Bronchial epithelial cell (primary cell): Measurements from ENCODE around the gene SMIM22. TPM values are rescaled to one million over a fixed set of nuclear protein-coding genes. Genes with fewer than 3 reads are reported as not detected.

Source experiments
- DNase-seq: peaks from one replicate; pipeline ENCODE4 v3.0.0-alpha.2; 2010; ENCODE audit warnings: low read depth
- FAIRE-seq: peaks from 2 replicates; lab custom pipeline; 2011; peaks lifted over from hg19 to GRCh38; lab: Jason Lieb, UNC
- H3K27me3 ChIP-seq: 2 replicates; pipeline ENCODE4 v1.5.1; 2011; ENCODE audit warnings: low read length; ENCODE audit not compliant: control insufficient read depth, insufficient read depth
- H3K36me3 ChIP-seq: 2 replicates; pipeline ENCODE4 v1.5.1; 2011; ENCODE audit warnings: low read length; ENCODE audit not compliant: control insufficient read depth, insufficient read depth
- H3K4me3 ChIP-seq: 2 replicates; pipeline ENCODE4 v1.5.1; 2011; ENCODE audit warnings: mild to moderate bottlenecking, low read depth, low read length, control low read depth
- total RNA-seq: library from RNA; depleted of rRNA; stranded (reverse); fragments of >200 nt; gene quantifications from 2 replicates; pipeline ENCODE4 v1.2.1, GENCODE V29; 2014
- TF ChIP-seq, protein P1 (sequence below): IDR thresholded peaks from 2 replicates; pipeline ENCODE4 v1.5.1; 2011; ENCODE audit warnings: mild to moderate bottlenecking, moderate library complexity, low read length, control low read depth, inconsistent platforms; ENCODE audit not compliant: insufficient read depth, severe bottlenecking

SMIM22 gene
- total RNA-seq, 1 donor from 2014 or later = 0.79 TPM

DNA sequence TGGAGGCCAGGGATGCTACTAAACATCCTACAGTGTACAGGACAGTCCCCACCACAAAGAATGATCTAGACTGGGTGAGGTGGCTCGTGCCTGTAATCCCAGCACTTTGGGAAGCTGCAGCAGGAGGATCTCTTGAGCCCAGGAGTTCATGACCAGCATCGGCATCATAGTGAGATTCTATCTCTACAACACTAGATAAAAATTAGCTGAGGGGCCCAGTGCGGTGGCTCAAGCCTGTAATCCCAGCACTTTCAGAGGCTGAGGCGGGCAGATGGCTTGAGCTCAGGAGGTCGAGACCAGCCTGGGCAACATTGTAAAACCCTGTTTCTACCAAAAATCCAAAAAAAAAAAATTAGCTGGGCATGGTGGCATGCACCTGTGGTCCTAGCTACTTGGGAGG is 22.8 kb upstream of the SMIM22 start:
- no peak for FAIRE-seq
- TF ChIP-seq, protein P1, sequence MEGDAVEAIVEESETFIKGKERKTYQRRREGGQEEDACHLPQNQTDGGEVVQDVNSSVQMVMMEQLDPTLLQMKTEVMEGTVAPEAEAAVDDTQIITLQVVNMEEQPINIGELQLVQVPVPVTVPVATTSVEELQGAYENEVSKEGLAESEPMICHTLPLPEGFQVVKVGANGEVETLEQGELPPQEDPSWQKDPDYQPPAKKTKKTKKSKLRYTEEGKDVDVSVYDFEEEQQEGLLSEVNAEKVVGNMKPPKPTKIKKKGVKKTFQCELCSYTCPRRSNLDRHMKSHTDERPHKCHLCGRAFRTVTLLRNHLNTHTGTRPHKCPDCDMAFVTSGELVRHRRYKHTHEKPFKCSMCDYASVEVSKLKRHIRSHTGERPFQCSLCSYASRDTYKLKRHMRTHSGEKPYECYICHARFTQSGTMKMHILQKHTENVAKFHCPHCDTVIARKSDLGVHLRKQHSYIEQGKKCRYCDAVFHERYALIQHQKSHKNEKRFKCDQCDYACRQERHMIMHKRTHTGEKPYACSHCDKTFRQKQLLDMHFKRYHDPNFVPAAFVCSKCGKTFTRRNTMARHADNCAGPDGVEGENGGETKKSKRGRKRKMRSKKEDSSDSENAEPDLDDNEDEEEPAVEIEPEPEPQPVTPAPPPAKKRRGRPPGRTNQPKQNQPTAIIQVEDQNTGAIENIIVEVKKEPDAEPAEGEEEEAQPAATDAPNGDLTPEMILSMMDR = no peak

DNA sequence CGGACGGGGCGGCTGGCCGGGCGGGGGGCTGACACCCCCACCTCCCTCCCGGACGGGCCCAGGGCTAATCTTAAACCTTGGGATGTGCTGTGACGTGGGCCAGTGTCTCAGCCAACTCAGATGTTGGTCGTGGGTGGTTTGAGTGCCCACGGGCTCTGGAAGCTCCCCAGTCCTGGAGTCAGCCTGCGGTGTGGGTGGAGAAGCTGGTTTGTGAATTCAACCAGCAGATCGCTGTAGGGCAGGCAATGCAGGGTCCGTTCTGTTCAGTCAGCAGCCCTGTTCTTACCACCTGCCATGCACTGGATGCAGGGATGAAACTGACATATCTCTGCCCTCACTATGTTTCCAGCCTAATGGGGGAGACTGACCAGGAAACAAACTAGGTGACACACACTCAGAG is 20.2 kb upstream of the SMIM22 start:
- Histone ChIP-seq H3K36me3 (no peaks in the 10 kb centered on the region), H3K4me3 (no peak overlapping the region), H3K27me3 (no peaks in the 10 kb centered on the region)
- TF ChIP-seq, protein P1 = no peak
- DNase-seq = no peak
- no peak for FAIRE-seq

More for the DNA sequence above, 22.8 kb upstream of the SMIM22 start:
- no peak for DNase-seq
- no peaks in the 10 kb centered on the region for H3K27me3 ChIP-seq
- H3K4me3 ChIP-seq = no peak overlapping the region
- H3K36me3 ChIP-seq = no peaks in the 10 kb centered on the region

DNA sequence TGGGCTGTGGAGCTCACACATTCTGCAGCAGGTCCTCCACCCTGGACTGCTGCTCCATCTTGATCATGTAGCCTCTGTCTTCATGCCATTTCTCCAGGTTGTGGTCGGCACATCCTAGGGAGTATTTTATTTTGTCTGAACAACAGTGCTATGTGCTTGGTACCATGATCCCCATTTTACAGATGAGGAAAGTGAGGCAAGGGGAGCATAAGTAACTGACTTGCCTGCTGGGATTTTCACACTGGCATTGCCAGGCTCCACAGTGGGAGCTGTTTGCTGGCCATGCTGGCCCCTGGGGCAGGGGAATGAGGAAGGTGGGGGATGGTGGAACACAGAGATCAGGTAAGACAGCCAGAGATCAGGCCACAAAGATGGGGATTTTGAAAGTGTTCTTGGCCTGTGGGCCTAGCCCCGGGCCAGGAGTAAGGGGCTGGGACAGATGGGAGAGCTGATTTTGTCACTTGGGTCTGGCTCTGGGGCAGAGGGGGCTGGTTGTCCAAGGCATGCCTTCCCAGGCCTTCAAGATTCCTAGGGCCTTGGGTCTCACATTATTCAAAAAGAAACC is 18.9 kb upstream of the SMIM22 start:
- no peaks in the 10 kb centered on the region for H3K27me3 ChIP-seq
- H3K4me3 ChIP-seq = no peak overlapping the region
- DNase-seq (no peak), FAIRE-seq (no peak)
- TF ChIP-seq, protein P1 = no peak
- H3K36me3 ChIP-seq = no peaks in the 10 kb centered on the region

DNA sequence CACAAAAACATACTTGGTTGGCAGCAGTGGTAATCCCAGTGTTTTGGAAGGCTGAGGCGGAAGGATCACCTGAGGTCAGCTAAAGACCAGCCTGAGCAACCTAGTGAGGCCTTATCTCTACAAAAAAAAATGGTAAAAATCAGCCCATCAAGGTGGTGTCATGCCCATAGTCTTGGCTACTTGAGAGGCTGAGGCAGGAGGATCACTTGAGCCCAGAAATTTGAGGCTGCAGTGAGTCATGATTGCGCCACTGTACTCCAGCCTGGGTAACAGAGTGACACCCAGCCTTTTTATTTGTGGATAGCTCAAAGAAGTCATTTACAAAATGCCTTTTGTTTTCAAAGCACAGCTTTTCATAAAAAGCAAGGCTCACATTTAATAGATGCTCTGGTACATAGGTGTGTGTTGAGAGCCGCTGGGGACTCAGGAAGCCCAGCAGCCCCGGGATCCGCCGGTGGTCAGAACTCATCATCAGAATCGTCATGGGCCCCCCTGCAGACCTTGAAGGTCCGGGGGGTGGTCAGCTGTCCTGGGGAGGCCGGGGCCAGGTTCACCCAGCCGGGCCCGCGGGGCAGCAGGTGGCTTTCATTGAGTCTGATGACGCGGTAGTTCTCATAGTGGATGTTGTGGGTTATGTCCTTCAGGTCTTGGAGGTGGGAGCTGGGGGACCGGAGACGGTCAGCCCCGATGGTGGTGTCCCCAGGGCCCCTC is 17.7 kb upstream of the SMIM22 start:
- Histone ChIP-seq H3K36me3 (no peaks in the 10 kb centered on the region), H3K4me3 (no peak overlapping the region), H3K27me3 (no peaks in the 10 kb centered on the region)
- FAIRE-seq (no peak), DNase-seq (no peak)
- TF ChIP-seq, protein P1 = no peak

DNA sequence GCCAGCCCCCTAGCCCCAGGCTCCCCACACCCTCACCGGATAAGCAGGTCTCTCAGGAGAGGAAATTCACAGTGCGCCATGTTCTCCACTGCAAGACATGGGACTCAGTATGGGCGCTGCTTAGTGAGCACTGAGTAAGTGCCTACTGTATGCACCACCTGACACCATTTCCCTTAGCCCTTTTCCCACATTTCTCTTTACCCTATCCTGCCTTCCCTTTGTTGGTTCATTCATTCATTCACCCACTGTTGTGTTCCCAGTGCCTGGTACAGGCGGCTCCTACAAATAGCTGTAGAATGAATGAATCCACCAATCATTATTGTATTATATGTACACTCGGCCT is 17.1 kb upstream of the SMIM22 start:
- FAIRE-seq (no peak), DNase-seq (no peak)
- Histone ChIP-seq H3K27me3 (no peaks in the 10 kb centered on the region), H3K4me3 (no peak overlapping the region), H3K36me3 (no peaks in the 10 kb centered on the region)
- TF ChIP-seq, protein P1 = no peak

DNA sequence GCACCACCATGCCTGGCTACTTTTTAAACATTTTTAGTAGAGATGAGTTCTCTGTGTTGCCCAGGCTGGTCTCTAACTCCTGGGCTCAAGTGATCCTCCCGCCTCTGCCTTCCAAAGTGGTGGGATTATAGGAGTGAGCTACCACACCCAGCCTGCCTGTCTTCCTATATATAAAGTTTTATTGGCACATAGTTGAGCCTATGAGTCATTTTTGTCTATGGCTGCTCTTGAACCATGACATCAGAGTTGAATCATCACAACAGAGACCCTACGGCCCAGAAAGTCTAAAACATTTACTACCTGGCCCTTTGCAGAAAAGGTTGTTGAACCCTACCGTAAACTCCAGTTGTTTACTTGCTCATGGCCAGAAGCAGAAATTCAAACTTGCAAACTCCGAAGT is 14.9 kb upstream of the SMIM22 start:
- TF ChIP-seq, protein P1 = no peak
- FAIRE-seq (no peak), DNase-seq (peak; percentile 43)
- no peaks in the 10 kb centered on the region for H3K27me3 ChIP-seq
- H3K36me3 ChIP-seq = no peaks in the 10 kb centered on the region
- H3K4me3 ChIP-seq = no peak overlapping the region
